Esophagus squamous epithelium (tissue), 5 donors: ENCODE data around the gene LTB4R2. TPM values are rescaled to one million over a fixed set of nuclear protein-coding genes. Genes with fewer than 3 reads are reported as not detected.
A peak's percentile ranks its signal among the peaks of the same experiment; 100 is the strongest.

Experiments
- DNase-seq: peaks from one replicate; lab custom pipeline; 2025; lab: John Stamatoyannopoulos, UW
- H3K27ac ChIP-seq, 4 donors: fragments of 200-600 bp; sonication (generic); one replicate each; pipeline ENCODE4 v1.5.1; 2016 to 2019; ENCODE audit warnings: mild to moderate bottlenecking in 1 of 4
- H3K27me3 ChIP-seq, 4 donors: fragments of 200-600 bp; sonication (generic); 1 replicate in 3 of 4; 2 replicates in 1 of 4; pipeline versions ENCODE4 v1.5.1 to v1.6.0; 2017 to 2021; ENCODE audit warnings: antibody characterized with exemption in 1 of 4
- H3K36me3 ChIP-seq, 3 donors: fragments of 200-600 bp; sonication (generic); one replicate each; pipeline ENCODE4 v1.5.1; 2016 to 2019
- H3K4me1 ChIP-seq, 3 donors: fragments of 200-600 bp; sonication (generic); one replicate each; pipeline ENCODE4 v1.5.1; 2017 to 2019
- H3K4me3 ChIP-seq, 4 donors: fragments of 200-600 bp; sonication (generic); 1 replicate in 3 of 4; 2 replicates in 1 of 4; pipeline ENCODE4 v1.5.1; 2016 to 2019; ENCODE audit warnings: mild to moderate bottlenecking in 2 of 4, moderate library complexity in 1 of 4
- H3K9me3 ChIP-seq, 3 donors: fragments of 200-600 bp; sonication (generic); one replicate each; pipeline ENCODE4 v1.5.1; 2016 to 2019
- CTCF ChIP-seq, 6 experiments: fragments of 450-650 bp in 4 of 6; fragments of 200-600 bp in 2 of 6; sonication (generic) in 2 of 6; IDR thresholded peaks; one replicate each; pipeline ENCODE4 v1.5.1; 2016 to 2019; ENCODE audit warnings: antibody characterized with exemption in 6 of 6, mild to moderate bottlenecking in 4 of 6, moderate library complexity in 4 of 6
- POLR2A ChIP-seq, 4 donors: fragments of 450-650 bp; IDR thresholded peaks; one replicate each; pipeline ENCODE4 v1.6.1; 2017; ENCODE audit warnings: antibody characterized with exemption in 4 of 4, mild to moderate bottlenecking in 4 of 4, moderate library complexity in 3 of 4
- WGBS, 2 donors: methylation state at CpG; one replicate each; pipeline ENCODE4 v1.1.5; 2018; 5-methylcytosine and 5-hydroxymethylcytosine counted together
- intact Hi-C: fragments of 100-400 bp; cut with DNase I; formaldehyde crosslinking; loops from one replicate; pipeline ENCODE4 v1.15.0; 2022
- total RNA-seq, 4 donors: library from RNA; depleted of rRNA; stranded (reverse); fragments of >200 nt; gene quantifications; one replicate each; pipeline ENCODE4 v1.1.0, GENCODE V29; 2016
- donor health status: DM: yes; HTN: yes; CAD: no.

Gene LTB4R2
- total RNA-seq, 4 donors from 2014 or later: 66.0 to 169 (median 123) TPM

GRCh38 chr14:24335461-24336171 is 25.7 kb downstream of the LTB4R2 start:
- H3K4me1 ChIP-seq: peaks cover 30 to 87% (median 47%) of the 10 kb centered on the region in 3 donors
- H3K27me3 ChIP-seq: peaks cover 0 to 39% (median 6%) of the 10 kb centered on the region in 4 donors
- intact Hi-C loops: no loop called here

GRCh38 chr14:24337144-24337823 is 27.3 kb downstream of the LTB4R2 start:
- Histone ChIP-seq H3K4me1 (peaks cover 30 to 79% (median 41%) of the 10 kb centered on the region in 3 donors), H3K27ac (no peak overlapping the region), H3K4me3 (no peak overlapping the region), H3K36me3 (peaks cover 0 to 30% (median 0%) of the 10 kb centered on the region in 3 donors), H3K27me3 (peaks cover 0 to 39% (median 6%) of the 10 kb centered on the region in 4 donors), H3K9me3 (no peaks in the 10 kb centered on the region)
- TF ChIP-seq POLR2A (IDR thresholded peaks at IDR 0.05): no peak
- 58 to 76% methylated on average over 3 to 4 of the region's 7 CpGs for WGBS, 2 donors
- intact Hi-C loops: no loop called here
- DNase-seq: no peak

More at GRCh38 chr14:24335461-24336171, 25.7 kb downstream of the LTB4R2 start:
- no peaks in the 10 kb centered on the region for H3K9me3 ChIP-seq
- peak overlapping the region in 3 of 4 donors; percentile 80 to 88 (median 83) for H3K27ac ChIP-seq
- H3K36me3 ChIP-seq: peaks cover 0 to 30% (median 0%) of the 10 kb centered on the region in 3 donors
- no peak for DNase-seq
- H3K4me3 ChIP-seq: peak overlapping the region in 3 of 4 donors; percentile 48 to 70 (median 52)
- 33 to 79% methylated on average over 2 to 11 of the region's 12 CpGs for WGBS, 2 donors
- TF ChIP-seq CTCF (IDR thresholded peaks at IDR 0.05) (no peak), POLR2A (IDR thresholded peaks at IDR 0.05) (no peak)

GRCh38 chr14:24337824-24338175 is 27.9 kb downstream of the LTB4R2 start:
- Histone ChIP-seq H3K27ac (no peak overlapping the region), H3K4me3 (no peak overlapping the region), H3K27me3 (peaks cover 0 to 33% (median 6%) of the 10 kb centered on the region in 4 donors), H3K4me1 (peaks cover 30 to 74% (median 36%) of the 10 kb centered on the region in 3 donors), H3K9me3 (no peaks in the 10 kb centered on the region), H3K36me3 (peaks cover 0 to 30% (median 0%) of the 10 kb centered on the region in 3 donors)
- TF ChIP-seq CTCF (IDR thresholded peaks at IDR 0.05) (no peak), POLR2A (IDR thresholded peaks at IDR 0.05) (no peak)
- no peak for DNase-seq
- intact Hi-C loops: no loop called here
- 77 to 95% methylated on average over 2 to 3 of the region's 8 CpGs for WGBS, 2 donors

- peaks cover 0 to 23% (median 5%) of the 10 kb centered on the region in 4 donors for H3K27me3 ChIP-seq
- H3K4me1 ChIP-seq: peaks cover 22 to 64% (median 26%) of the 10 kb centered on the region in 3 donors
- intact Hi-C loops: no loop called here
- no peak for DNase-seq
- H3K9me3 ChIP-seq: no peaks in the 10 kb centered on the region
- peaks cover 0 to 30% (median 0%) of the 10 kb centered on the region in 3 donors for H3K36me3 ChIP-seq
- peak overlapping the region in 2 of 4 donors; percentile 67 to 78 for H3K27ac ChIP-seq
- TF ChIP-seq POLR2A (IDR thresholded peaks at IDR 0.05) (no peak), CTCF (IDR thresholded peaks at IDR 0.05) (no peak)
- WGBS, 2 donors: 74 to 82% methylated on average over 7 of the region's 14 CpGs
- H3K4me3 ChIP-seq: peak overlapping the region; percentile 42 to 73 (median 54)
Observed at GRCh38 chr14:24338843-24339242, 28.9 kb downstream of the LTB4R2 start.

GRCh38 chr14:24339284-24340151 is 29.6 kb downstream of the LTB4R2 start, which contains the start of gene RIPK3:
RIPK3 (minus strand) TSS chr14:24339991; CDS start chr14:24339826, 165 bp downstream.
- 15 to 18% methylated on average over 12 to 31 of the region's 51 CpGs for WGBS, 2 donors
- Histone ChIP-seq H3K4me1 (peaks cover 15 to 57% (median 19%) of the 10 kb centered on the region in 3 donors), H3K9me3 (no peaks in the 10 kb centered on the region), H3K27ac (peak within 1 kb of the TSS; percentile 67 to 78 (median 72)), H3K27me3 (peaks cover 0 to 17% (median 2%) of the 10 kb centered on the region in 4 donors), H3K4me3 (peak within 1 kb of the TSS; percentile 42 to 73 (median 54)), H3K36me3 (peaks cover 0 to 30% (median 0%) of the 10 kb centered on the region in 3 donors)
- TF ChIP-seq POLR2A (IDR thresholded peaks at IDR 0.05) (peak in 1 of 4 donors; percentile 47), CTCF (IDR thresholded peaks at IDR 0.05) (no peak)
- intact Hi-C loops: no loop called here
- no peak for DNase-seq
